NCI-H1417 treated with DMSO at 0.1 percent for 48 hours (cell line): Measurements from ENCODE around the gene RUFY3.
"Not testable (repeated sequence)": the region's sequence is repeated elsewhere in the genome, so short reads cannot be mapped to it uniquely, and the experiment has no call there.

Source experiments
- DNase-seq: peaks from one replicate; lab custom pipeline; 2025; lab: John Stamatoyannopoulos, UW

Gene RUFY3

DNA sequence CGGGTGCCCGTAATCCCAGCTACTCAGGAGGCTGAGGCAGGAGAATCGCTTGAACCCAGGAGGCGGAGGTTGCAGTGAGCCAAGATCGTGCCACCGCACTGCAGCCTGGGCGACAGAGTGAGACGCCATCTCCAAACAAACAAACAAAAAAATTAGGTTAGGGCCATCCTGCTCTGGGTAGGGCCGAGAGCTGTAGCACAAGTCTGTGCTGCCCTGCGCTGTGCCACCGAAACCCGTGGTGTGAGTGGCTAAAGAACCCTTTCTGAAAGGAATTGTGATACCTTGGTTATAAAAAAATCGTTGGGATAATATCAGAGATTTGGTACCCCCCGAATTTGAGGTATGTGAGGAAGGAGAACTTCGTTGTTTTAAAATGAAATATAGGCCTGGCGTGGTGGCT is 118.9 kb downstream of the RUFY3 start:
- DNase-seq: not testable (repeated sequence)

DNA sequence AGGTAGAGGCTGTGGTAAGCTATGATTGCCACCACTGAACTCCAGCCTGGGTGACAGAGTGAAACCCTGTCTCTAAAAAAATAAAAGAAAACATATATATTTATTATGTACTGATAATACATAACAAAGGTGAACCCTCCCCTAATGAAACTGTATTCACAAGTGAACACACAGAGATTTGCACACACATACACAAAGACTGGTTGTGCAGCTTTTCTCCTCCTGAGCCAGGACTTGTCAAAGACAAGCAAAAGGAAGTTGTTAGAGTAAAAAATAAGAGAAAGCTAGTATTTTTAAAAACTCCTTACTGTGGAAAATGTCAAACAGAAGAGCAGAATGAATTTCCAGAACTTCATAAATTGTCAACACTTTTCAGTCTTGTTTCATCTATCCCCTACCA is 119.4 kb downstream of the RUFY3 start:
- no peak for DNase-seq

DNA sequence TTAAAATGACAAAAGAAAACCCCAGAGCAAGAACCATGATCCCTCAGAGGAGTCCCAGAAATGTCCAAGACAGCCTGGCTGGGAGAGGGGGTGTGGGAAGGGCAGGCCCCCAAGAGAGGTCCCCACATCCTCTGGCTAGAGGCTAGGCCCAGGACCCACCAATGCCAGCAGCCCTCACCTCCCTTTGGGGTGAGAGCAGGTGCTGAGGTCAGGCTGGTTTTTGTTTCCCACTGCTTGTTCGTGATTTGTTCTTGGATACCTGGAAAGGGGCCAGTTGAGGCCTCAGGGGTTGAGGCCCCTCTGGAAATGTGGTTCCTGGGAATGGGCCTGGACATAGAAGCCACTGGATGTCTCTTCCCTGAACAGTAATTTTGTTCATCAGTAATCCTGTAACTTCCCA is 120.2 kb downstream of the RUFY3 start:
- no peak for DNase-seq

DNA sequence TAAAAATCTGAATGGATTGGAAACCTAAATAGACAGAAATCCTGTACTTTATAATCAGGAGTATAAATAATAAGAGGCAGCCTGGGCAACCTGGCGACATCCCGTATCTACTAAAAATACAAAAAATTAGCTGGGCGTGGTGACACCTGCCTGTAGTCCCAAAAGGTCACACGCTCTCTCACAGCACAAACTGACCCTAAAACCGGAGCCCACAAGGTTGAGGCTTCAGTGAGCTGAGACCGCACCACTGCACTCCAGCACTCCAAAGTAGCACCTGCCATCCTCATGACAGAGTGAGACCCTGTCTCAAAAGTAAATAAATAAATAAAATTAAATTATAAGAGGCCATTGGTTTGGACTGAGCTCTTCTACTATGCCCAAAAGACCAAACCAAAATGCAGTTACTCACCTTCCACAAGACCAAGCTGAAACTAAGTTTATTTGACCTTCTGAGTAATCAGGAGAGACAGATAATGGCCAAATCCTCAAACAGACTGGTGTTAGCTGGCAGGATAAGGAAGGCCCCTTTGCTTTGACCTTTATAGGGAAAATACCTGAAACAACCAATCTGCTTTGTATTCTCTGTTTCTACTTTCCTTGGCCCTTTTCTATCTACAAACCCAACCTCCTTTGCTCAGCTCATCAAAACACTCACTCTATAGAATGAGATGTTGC is 121.1 kb downstream of the RUFY3 start:
- no peak for DNase-seq

DNA sequence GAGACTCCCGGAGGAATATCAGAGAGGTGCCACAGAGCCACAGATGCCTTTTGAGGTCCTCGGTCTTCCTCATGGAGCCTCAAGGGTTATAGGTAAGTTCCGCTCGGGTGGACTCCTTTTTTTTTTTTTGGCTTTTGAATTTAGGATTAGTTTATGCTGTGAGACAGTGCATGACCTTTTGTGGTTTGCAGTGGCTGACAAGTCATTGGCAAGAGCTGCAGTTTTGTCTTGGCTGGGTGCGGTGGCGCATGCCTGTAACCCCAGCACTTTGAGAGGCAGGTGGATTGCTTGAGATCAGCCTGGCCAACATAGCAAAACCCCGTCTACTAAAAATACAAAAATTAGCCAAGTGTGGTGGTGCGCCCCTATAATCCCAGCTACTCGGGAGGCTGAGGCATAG is 122.4 kb downstream of the RUFY3 start:
- DNase-seq: no peak

DNA sequence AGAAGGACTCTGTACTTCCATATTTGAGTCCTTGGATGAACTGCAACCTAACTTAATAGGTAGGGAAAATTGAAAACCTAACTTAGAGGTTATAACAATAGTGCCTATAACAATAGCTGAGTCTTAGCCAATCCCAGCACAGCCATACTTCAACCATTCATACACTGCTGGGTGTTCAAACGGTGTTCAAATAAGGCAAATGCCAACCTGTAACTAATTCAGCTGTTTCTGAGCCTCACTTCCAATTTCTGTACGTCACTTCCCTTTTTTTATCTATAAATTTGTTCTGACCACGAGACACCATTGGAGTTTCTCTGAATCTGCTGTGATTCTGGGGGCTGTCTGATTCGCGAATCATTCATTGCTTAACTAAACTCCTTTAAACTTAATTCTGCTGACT is 127.5 kb downstream of the RUFY3 start:
- DNase-seq: no peak

DNA sequence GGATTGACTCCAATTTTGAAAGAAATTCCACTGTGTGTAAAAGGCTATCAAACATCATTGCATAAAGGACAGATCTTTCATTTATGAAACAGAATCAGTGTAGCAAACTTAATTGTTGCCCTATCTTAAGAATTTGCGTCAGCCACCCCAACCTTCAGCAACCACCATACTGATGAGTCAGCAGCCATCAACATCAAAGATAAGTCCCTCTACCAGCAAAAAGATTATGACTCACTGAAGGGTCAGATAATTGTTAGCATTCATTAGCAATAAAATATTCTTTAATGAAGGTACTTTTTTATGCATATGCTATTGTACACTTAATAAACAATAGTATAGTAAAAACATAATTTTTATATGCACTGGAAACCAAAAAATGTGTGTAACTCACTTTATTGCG is 133.7 kb downstream of the RUFY3 start:
- no peak for DNase-seq
